ENCODE measurements around the gene GLP2R.

Gene GLP2R

DNA sequence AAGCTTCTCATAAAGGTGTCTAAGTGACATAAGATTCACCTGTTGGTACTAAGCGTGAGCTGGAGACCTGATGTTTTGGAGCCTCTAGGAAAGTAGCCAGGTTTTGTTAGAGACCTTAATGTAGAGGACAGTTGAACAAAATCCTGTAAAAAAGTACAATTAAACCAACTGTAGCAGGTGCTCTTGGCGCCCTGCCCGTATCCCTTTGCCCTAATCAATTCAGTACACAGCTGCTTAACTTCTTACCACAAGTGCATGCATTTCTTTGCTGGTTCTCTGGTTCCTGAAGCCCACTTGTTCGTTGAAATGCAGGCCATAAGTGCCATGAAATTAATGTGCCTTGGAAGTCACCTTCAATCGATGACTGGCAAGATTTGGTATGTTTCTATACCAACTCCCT lies 24.4 kb downstream of the GLP2R start:
- FAIRE-seq: no peak
- no peak for DNase-seq (ENCODE audit: low spot score)

DNA sequence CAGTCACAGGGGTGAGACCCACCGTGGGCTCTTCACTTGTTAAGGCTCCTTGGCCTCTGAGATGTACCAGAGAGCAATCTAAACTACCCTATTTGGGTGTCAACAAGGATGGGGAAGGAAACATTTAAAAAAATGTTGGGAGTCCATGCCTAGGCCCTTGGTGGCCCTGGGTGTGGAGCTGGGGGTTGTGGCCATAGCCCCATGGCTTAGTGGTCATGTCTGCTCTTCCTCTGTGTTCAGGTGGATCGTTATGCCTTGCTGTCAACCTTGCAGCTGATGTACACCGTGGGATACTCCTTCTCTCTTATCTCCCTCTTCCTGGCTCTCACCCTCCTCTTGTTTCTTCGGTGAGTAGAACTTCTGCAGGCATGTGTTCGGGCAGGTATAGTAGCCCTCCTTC lies 28.5 kb downstream of the GLP2R start:
- DNase-seq (ENCODE audit: low spot score) (no peak), FAIRE-seq (no peak)

DNA sequence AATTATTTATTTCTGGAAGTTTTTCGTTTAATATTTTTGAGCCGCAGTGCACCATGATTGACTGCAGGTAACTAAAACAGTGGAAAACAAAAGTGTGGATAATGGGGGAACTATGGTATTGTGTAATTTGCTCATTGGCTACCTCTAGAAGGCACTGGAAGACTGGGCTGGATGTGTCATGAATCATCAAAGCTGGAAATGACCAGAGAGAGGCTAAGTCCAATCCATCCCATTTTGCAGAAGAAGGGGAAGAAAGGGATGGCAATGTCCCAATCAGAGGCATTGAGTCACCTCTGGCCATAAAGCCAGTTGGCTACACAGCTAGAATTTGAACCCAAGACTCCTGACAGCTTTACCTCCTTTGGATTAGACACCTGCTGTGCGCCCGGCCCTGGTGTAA lies 29.3 kb downstream of the GLP2R start:
- DNase-seq (ENCODE audit: low spot score) (no peak), FAIRE-seq (no peak)

- no peak for DNase-seq (ENCODE audit: low spot score)
- no peak for FAIRE-seq
These were observed 34.1 kb downstream of the GLP2R start for GRCh38 chr17:9859781-9860180.

GRCh38 chr17:9860851-9861250 lies 35.1 kb downstream of the GLP2R start:
- DNase-seq (ENCODE audit: low spot score): no peak

GRCh38 chr17:9862220-9862619 lies 36.5 kb downstream of the GLP2R start:
- DNase-seq (ENCODE audit: low spot score) (no peak), FAIRE-seq (no peak)

More at GRCh38 chr17:9860851-9861250, 35.1 kb downstream of the GLP2R start:
- no peak for FAIRE-seq

DNA sequence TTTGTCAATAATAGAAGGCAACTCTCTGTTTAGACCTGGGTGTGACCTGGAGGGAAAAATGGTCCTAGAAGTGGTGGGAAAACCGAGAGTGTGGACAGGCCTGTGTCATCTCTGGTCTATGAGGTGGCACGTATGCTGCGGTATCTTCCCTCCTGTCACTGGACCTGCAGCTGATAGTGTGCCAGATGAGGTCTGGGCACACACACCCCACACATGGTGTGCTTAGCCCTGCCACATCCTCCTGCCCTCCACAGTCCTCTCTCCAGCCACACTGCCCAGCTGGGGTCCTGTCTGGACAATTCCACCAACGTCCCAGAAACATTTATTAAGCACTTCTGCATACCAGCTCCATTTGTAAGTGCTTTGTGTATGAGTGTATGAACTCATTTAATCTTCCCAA lies 37.2 kb downstream of the GLP2R start:
- no peak for FAIRE-seq
- no peak for DNase-seq (ENCODE audit: low spot score)

DNA sequence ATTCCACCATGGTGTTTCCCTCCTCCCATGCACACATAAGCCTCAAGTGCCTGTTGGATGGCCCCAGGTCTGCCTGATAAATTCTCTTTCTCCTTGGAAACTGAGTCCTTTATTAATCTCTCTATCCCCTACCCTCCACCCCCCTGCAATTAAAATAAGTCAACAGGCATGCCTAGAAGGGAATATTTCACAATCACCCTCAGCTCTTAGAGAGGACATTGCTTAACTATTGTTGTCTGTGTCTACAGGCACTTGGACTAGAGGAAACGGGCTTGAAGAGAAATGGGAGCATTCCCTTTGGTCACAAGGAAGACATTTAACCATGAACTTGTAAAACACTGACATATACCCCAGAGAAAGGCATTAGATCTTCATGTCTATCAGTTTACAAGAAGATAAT lies 39.9 kb downstream of the GLP2R start:
- FAIRE-seq (no peak), DNase-seq (ENCODE audit: low spot score) (no peak)

GRCh38 chr17:9868552-9868951 lies 42.8 kb downstream of the GLP2R start:
- no peak for FAIRE-seq

GRCh38 chr17:9872852-9873251 lies 47.1 kb downstream of the GLP2R start:
- FAIRE-seq: no peak
- no peak for DNase-seq (ENCODE audit: low spot score)

More at GRCh38 chr17:9868552-9868951, 42.8 kb downstream of the GLP2R start:
- DNase-seq (ENCODE audit: low spot score): no peak

- FAIRE-seq (no peak), DNase-seq (ENCODE audit: low spot score) (no peak)
These were observed 49.0 kb downstream of the GLP2R start for GRCh38 chr17:9874722-9875121.

GRCh38 chr17:9875441-9875840 lies 49.7 kb downstream of the GLP2R start:
- DNase-seq (ENCODE audit: low spot score) (peak; percentile 73), FAIRE-seq (peak; percentile 91)

GRCh38 chr17:9878356-9878755 lies 52.6 kb downstream of the GLP2R start:
- DNase-seq (ENCODE audit: low spot score) (no peak), FAIRE-seq (no peak)

DNA sequence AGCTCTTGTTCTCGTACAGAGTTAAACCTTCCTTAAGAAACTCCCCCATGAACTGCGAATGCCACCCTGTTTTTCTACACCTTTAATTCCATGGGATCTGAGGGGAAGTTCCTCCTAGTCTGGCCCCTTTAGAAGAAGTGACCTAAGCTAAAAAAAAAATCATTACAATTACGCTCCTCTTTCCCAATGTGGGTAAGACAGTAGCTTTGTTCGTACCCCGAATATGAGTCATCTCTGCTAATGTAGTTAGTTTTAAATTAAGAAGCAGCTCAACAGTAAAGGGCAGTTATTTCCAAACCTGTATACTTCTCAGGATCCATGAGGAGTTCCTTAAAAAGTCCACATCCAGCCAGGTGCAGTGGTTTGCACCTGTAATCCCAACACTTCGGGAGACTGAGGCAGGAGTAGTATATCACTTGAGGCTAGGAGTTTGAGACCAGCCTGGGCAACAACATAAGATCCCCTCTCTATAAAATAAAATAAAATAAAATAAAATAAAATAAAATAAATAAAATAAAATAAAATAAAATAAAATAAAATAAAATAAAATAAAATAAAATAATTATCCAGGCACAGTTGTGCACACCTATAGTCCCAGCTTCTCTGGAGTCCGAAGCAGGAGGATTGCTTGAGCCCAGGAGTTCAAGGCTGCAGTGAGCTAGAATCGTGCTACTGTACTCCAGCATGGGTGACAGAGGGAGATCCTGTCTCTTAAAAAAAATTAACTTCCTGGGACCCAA lies 53.2 kb downstream of the GLP2R start:
- DNase-seq (ENCODE audit: low spot score): peak; percentile 13

DNA sequence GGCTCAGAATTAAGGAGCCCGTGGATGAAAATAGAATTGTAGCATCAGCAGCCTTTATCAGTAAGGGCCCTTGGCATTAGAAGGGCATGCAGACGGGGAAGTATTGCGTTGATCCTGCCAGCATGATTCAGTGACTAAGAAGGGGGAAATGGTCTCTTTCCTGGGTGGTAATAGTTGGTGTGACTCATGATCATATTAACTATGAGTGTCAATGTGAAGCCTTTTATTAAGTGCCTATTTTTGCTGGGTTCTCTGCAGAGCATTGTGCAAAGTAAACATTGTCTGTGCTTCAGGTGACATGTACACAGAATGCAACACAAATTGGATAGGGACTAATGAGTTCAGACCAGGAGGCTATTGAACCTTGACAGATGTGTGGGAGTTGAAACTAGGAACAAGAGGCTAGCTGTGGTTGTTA lies 54.9 kb downstream of the GLP2R start:
- FAIRE-seq (peak; percentile 93), DNase-seq (ENCODE audit: low spot score) (peak; percentile 80)

More for the DNA sequence above, 53.2 kb downstream of the GLP2R start:
- FAIRE-seq: peak; percentile 75

DNA sequence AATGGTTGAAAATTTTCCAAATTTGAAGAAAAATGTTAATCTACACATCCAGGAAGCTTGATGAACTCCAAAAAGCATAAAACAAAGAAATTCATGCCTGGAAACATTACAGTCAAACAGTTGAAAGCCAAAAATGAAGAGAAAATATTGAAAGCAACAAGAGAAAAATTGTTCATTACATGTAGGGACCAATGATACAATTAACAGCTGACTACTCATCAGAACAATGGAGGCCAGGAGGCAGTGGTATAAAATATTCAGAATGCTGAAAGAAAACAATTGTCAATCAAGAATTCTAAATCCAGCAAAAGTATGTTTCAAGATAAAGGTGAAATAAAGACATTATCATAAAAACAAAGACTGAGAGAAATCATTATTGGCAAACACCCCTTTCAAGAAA lies 57.7 kb downstream of the GLP2R start:
- DNase-seq (ENCODE audit: low spot score) (no peak), FAIRE-seq (no peak)

GRCh38 chr17:9886141-9886930 lies 60.6 kb downstream of the GLP2R start:
- DNase-seq (ENCODE audit: low spot score): no peak
- FAIRE-seq: no peak

GRCh38 chr17:9887508-9887907 lies 61.8 kb downstream of the GLP2R start:
- FAIRE-seq: no peak
- no peak for DNase-seq (ENCODE audit: low spot score)

DNA sequence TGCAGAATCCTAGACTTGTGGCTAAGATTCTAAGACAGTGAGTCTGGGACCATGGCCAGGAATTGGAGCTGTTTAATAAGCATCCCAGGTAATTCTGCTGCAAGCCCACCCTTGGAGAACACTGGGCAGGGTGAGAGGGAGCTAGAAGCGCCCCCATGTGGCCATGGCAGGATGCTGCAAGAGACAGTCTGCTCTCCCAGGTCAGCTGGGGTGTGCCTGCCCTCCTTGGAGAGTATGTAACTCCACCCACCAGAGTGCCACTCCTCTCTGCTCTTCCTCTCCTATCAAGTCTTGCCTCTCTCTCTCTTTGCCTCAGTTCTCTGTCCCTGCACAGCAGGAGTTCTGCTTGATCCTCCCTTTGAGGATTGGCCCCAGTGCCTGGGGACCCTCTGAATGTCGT lies 64.4 kb downstream of the GLP2R start:
- no peak for FAIRE-seq
- no peak for DNase-seq (ENCODE audit: low spot score)

DNA sequence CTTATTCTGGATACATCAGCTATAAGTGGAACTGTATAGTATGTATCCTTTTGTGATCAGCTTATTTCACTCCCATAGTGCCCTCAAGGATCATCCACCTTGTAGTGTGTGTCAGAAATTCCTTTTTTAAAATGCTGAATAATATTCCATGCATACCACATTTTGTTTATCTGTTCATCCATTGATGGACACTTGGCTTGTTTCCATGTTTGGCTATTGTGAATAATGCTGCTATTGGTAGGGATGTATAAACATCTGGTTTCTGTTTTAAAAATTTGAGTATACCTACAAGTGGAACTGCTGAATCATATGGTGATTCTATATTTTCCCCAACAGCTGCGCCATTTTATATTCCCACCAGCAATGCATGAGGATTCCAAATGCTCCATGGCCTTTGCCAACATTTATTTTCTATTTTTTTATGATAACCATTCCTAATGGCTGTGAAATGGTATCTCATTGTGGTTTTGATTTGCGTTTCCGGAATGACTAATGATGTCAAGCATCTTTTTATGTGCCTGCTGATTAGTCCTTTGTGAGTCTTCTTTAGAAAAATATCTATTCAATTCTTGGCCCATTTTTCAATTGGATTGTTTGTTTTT lies 67.8 kb downstream of the GLP2R start:
- no peak for FAIRE-seq

GRCh38 chr17:9894231-9894630 lies 68.5 kb downstream of the GLP2R start:
- DNase-seq (ENCODE audit: low spot score) (no peak), FAIRE-seq (no peak)

More for the DNA sequence above, 67.8 kb downstream of the GLP2R start:
- DNase-seq (ENCODE audit: low spot score): no peak

DNA sequence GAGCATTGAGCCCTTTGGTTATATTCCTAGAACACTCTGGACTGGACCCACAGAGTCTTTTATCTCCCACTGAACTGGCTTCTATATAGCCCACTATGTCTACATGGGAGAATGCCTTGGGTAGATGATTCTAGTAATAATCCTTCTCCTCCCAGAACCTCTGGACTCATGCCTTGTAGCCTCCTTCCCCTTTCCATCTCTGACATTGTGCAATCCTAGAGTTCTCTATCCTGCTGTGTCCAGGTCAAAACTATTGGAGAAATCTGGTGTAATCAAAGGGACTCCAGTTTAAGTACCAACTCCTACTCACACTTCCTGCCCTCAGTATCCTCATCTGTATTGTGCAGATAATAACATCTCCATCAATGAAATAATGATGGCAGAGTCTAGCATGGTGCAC lies 70.2 kb downstream of the GLP2R start:
- FAIRE-seq: no peak

More for the DNA sequence above, 70.2 kb downstream of the GLP2R start:
- no peak for DNase-seq (ENCODE audit: low spot score)

Data from RCC 7860 (cell line).